ENCODE results near the gene DDIAS. TPM values are rescaled to one million over a fixed set of nuclear protein-coding genes. Genes with fewer than 3 reads are reported as not detected.

Gene DDIAS
- total and polyA plus RNA-seq, 7 donors: 0.16 to 3.1 (median 0.66) TPM; not detected in 1

- no peaks in the 10 kb centered on the region for H3K27me3 ChIP-seq
- 79 to 93% methylated on average over 5 of the region's 5 CpGs for WGBS, 2 donors
- H3K9me3 ChIP-seq: no peaks in the 10 kb centered on the region
- no peaks in the 10 kb centered on the region for H3K4me1 ChIP-seq
- H3K27ac ChIP-seq: no peak overlapping the region
- DNase-seq: no peak
- H3K36me3 ChIP-seq: no peaks in the 10 kb centered on the region
- intact Hi-C loops (cut with DNase I): loop anchor here (5.0 kb wide), 1 partner anchor 148 kb away; the partner anchor contains the start of gene RAB30
- H3K4me3 ChIP-seq: no peak overlapping the region
- no peak for TF ChIP-seq POLR2AphosphoS5 (IDR thresholded peaks at IDR 0.05)
- no peak for TF ChIP-seq EP300 (IDR thresholded peaks at IDR 0.05)
- TF ChIP-seq POLR2A (IDR thresholded peaks at IDR 0.05): no peak
- TF ChIP-seq, protein P1, sequence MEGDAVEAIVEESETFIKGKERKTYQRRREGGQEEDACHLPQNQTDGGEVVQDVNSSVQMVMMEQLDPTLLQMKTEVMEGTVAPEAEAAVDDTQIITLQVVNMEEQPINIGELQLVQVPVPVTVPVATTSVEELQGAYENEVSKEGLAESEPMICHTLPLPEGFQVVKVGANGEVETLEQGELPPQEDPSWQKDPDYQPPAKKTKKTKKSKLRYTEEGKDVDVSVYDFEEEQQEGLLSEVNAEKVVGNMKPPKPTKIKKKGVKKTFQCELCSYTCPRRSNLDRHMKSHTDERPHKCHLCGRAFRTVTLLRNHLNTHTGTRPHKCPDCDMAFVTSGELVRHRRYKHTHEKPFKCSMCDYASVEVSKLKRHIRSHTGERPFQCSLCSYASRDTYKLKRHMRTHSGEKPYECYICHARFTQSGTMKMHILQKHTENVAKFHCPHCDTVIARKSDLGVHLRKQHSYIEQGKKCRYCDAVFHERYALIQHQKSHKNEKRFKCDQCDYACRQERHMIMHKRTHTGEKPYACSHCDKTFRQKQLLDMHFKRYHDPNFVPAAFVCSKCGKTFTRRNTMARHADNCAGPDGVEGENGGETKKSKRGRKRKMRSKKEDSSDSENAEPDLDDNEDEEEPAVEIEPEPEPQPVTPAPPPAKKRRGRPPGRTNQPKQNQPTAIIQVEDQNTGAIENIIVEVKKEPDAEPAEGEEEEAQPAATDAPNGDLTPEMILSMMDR (IDR thresholded peaks at IDR 0.05): no peak
These were observed 23.1 kb downstream of the DDIAS start for GRCh38 chr11:82924522-82925224.

DNA sequence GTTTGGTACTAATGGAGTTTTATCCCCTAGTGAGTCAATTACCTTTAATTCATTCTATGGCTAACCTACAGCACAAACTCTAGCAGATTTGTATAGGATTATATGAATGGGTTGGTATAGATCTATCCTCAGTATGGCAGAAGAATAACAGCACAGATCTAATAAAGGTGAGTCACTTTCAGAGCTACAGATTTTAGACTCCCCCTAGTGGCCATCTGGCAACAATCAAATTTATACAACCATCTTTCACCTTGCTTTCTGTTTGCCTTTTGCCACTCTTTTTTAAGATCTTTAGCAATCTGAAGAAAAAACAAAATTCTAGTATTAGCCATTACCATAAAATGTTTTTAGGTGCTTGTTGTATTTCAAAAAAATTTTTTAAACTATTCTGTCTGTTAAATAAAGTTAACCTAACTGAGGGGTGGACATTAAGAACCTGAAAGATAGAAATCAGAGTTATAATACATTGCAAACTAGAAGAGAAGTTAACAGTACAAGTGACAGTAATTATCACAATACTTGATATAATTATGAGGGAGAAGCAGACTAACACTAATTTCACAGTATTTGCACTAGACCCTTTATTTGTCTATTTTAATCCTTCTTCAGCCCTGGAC is 25.8 kb downstream of the DDIAS start:
- Histone ChIP-seq H3K27me3 (no peaks in the 10 kb centered on the region), H3K27ac (no peak overlapping the region), H3K9me3 (no peaks in the 10 kb centered on the region), H3K36me3 (no peaks in the 10 kb centered on the region), H3K4me3 (no peak overlapping the region), H3K4me1 (no peaks in the 10 kb centered on the region)
- TF ChIP-seq POLR2A (IDR thresholded peaks at IDR 0.05): no peak
- TF ChIP-seq, protein P1 (IDR thresholded peaks at IDR 0.05): peak; percentile 39 to 74 (median 61)
- intact Hi-C loops (cut with DNase I): loop anchor here (5.0 kb wide), 1 partner anchor 145 kb away; the partner anchor contains the start of gene RAB30
- no peak for DNase-seq

GRCh38 chr11:82929121-82929520 is 27.6 kb downstream of the DDIAS start:
- no peaks in the 10 kb centered on the region for H3K27me3 ChIP-seq
- intact Hi-C loops (cut with DNase I): loop anchor here (5.0 kb wide), 1 partner anchor 143 kb away; the partner anchor contains the start of gene RAB30
- H3K9me3 ChIP-seq: no peaks in the 10 kb centered on the region
- H3K27ac ChIP-seq: no peak overlapping the region
- DNase-seq: no peak
- no peaks in the 10 kb centered on the region for H3K36me3 ChIP-seq
- no peak overlapping the region for H3K4me3 ChIP-seq
- TF ChIP-seq POLR2A (IDR thresholded peaks at IDR 0.05) (no peak), EP300 (IDR thresholded peaks at IDR 0.05) (no peak), POLR2AphosphoS5 (IDR thresholded peaks at IDR 0.05) (no peak)
- TF ChIP-seq, protein P1 (IDR thresholded peaks at IDR 0.05): no peak
- H3K4me1 ChIP-seq: no peaks in the 10 kb centered on the region
- WGBS, 2 donors: 93 to 94% methylated on average over 9 to 10 of the region's 10 CpGs

GRCh38 chr11:82930229-82930628 is 28.7 kb downstream of the DDIAS start:
- no peak for TF ChIP-seq EP300 (IDR thresholded peaks at IDR 0.05)
- TF ChIP-seq POLR2AphosphoS5 (IDR thresholded peaks at IDR 0.05): no peak
- TF ChIP-seq, protein P1 (IDR thresholded peaks at IDR 0.05): no peak
- TF ChIP-seq POLR2A (IDR thresholded peaks at IDR 0.05): no peak
- no peak for DNase-seq
- WGBS, 2 donors: 60 to 74% methylated on average over 3 of the region's 3 CpGs
- Histone ChIP-seq H3K4me1 (no peaks in the 10 kb centered on the region), H3K27me3 (no peaks in the 10 kb centered on the region), H3K36me3 (no peaks in the 10 kb centered on the region), H3K27ac (no peak overlapping the region), H3K9me3 (no peaks in the 10 kb centered on the region), H3K4me3 (no peak overlapping the region)
- intact Hi-C loops (cut with DNase I): no loop called here

All from sigmoid colon (tissue), 7 donors.